Cardiac fibroblast (primary cell): ENCODE results near the gene AACS.

ENCODE experiments used
- DNase-seq, 2 donors: peaks; one replicate each; pipeline versions ENCODE4 v3.0.0 to v3.0.0-alpha.2; 2010; ENCODE audit warnings: low read depth in 2 of 2
- H3K4me3 ChIP-seq, 2 donors: replicated peaks in 1 of 2; 1 replicate in 1 of 2; 2 replicates in 1 of 2; pipeline ENCODE4 v1.5.1; 2011; ENCODE audit warnings: low read depth in 2 of 2, low read length in 2 of 2, mild to moderate bottlenecking in 2 of 2, moderate library complexity in 1 of 2
- TF ChIP-seq, protein P1 (sequence below): IDR thresholded peaks from one replicate; pipeline ENCODE4 v1.5.1; 2011; ENCODE audit warnings: low read depth, mild to moderate bottlenecking, low read length, inconsistent platforms

Gene AACS

DNA sequence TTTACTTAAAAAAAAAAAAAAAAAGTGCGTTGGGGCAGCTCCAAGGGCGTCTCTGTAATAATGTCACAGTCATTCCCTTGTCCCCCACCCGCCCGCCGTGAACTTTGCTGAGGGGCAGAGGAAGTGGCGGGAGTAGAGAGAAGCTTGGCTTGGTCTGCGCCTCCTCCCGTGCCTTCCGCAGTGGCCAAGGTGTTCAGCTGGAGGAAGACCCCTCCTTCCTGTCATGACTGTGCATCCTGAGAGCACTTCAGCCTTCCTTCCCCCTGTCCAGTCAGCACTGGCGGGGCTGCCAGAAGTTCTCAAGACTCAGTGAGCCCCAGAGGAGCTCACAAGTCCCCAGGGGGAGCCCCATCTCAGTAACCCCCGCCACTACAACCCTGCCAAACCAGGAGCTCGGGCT is 32.2 kb downstream of the AACS start:
- TF ChIP-seq, protein P1, sequence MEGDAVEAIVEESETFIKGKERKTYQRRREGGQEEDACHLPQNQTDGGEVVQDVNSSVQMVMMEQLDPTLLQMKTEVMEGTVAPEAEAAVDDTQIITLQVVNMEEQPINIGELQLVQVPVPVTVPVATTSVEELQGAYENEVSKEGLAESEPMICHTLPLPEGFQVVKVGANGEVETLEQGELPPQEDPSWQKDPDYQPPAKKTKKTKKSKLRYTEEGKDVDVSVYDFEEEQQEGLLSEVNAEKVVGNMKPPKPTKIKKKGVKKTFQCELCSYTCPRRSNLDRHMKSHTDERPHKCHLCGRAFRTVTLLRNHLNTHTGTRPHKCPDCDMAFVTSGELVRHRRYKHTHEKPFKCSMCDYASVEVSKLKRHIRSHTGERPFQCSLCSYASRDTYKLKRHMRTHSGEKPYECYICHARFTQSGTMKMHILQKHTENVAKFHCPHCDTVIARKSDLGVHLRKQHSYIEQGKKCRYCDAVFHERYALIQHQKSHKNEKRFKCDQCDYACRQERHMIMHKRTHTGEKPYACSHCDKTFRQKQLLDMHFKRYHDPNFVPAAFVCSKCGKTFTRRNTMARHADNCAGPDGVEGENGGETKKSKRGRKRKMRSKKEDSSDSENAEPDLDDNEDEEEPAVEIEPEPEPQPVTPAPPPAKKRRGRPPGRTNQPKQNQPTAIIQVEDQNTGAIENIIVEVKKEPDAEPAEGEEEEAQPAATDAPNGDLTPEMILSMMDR = no peak
- no peak overlapping the region for H3K4me3 ChIP-seq
- DNase-seq = no peak

DNA sequence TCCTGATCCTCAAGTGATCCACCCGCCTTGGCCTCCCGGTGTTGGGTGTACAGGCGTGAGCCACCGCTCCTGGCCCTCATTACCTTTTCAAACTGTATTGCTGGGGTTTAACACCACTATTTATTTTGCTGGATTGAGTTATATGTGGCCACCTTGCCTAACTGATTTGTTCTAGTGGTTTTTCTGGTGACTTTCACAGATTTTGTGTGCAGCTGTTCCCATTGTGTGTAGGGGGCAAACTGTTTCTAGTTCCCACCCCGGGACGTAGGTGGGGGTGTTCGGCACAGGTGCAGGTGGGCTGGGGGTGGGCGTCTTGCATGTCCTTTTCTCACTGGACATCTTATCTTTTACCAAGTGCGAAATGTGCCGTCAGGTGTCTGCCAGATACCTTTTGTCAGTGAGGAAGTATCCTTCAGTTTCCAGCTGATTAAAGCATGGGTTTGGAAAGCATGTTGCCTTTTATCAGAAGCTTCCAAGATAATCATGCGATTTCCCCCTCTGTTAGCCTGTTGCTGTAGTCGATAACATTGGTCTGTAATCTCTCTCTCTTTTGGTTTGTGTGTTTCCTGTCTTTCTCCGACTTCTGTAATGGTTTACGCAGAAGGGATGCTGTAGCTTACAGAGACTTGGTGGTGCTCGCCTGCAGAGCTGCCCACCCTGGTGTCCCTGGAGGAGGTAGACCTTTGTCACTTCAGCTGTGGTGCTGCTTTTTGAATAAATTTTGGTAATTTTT is 33.6 kb downstream of the AACS start:
- TF ChIP-seq, protein P1 = no peak
- no peak overlapping the region for H3K4me3 ChIP-seq
- DNase-seq = no peak

DNA sequence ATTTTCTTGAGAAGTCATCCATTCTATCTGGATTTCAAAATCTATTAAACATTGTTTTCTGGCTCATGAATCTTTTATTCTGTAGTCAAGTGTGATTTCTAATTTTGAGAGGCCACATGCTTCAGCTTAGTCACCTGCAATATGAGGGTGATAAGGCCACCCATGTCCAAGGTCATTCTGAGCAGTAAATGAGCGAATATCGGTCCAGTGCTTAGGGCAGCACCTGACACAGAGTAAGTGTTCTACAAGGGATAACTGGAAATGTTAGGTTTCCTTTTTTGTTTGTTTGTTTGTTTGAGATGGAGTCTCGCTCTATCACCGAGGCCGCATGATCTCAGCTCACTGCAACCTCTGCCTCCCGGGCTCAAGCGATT is 34.2 kb downstream of the AACS start:
- no peak for DNase-seq
- no peak overlapping the region for H3K4me3 ChIP-seq
- TF ChIP-seq, protein P1 = no peak

DNA sequence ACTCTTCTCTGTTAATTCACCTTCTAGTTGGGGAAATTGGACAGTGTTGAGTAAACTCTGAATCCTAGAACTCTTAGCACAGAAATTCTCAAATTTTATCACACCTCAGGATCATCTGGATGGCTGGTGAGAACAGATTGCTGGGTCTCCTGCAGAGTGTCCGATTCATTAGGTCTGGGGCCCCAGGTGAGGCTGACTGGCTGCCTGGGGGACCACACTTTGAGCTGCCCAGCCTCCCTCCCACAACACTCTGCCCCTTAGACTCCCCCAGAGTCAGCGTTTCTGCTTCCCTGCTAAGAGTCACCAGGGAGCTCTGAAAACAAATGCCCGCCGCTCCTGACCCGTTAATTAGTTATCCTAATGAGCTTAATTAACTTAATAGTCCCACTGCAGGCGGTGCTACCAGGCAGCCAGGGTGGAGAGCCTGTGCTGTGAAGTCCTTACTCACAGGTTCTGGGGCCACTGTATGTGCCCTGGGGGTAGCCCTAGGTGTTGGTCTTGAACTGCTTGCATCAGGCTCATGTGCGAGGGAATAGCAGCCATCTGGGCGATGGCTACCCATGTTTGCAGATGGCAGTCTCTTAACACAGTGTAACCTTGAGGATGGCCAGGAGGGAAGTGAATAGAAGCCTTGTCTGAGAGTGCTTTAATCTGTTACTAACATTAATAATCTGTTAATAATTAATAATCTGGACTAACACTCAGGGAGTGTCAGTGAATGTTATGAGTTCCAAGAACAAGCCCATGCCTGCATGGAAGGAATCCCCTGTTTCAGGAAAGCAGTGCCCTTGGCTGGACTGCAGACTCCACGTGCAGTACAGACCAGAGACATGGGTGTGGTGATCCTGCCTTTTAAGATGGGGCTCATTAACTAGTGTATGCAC is 35.6 kb downstream of the AACS start:
- TF ChIP-seq, protein P1 = no peak
- no peak for DNase-seq

DNA sequence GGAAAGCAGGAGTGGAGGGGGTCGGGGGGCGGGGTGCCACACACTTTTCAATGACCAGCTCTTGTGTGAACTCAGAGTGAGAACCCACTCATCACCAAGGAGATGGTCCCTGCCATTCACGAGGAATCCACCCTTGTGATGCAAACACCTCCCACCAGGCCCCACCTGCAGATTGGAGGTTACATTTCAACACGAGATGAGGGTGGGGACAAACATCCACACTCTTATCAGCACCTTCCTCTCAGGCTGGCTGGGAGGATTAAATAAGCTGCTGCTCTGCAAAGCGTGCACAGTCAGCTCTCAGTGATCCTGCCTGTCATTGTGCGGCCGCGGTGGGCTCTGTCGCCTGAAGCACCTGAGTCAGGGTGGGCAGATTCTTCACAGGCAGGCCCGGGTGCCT is 39.7 kb downstream of the AACS start:
- DNase-seq = no peak
- TF ChIP-seq, protein P1 = no peak
- H3K4me3 ChIP-seq = no peak overlapping the region

More for the DNA sequence above, 35.6 kb downstream of the AACS start:
- no peak overlapping the region for H3K4me3 ChIP-seq

DNA sequence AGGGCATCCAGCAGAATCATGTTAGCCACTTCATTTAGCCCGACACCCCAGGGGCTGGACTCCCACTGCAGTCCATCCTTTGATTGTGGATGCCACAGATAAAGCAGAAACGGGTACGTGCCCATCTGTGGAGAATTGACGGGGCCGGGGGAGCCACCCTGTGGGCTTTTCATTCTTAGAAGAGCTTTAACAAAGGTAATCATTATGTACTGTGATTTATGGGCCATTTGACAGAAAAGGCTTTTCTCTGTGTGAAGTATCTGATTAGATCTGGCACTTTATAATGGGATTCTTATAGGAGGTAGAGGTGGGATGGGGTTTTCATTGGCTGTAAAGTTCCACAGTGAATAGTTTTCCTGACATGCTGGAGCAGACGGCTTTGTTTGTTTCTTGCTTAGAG is 40.4 kb downstream of the AACS start:
- H3K4me3 ChIP-seq = no peak overlapping the region
- TF ChIP-seq, protein P1 = no peak
- no peak for DNase-seq
